GM19455 (cell line): ENCODE results near the gene JADE1.

Source experiments
- ATAC-seq: cut with Tn5 transposase; IDR thresholded peaks from one replicate; pipeline ENCODE4 v1.9.1; 2021; ENCODE audit not compliant: unreplicated experiment

The JADE1 gene

DNA sequence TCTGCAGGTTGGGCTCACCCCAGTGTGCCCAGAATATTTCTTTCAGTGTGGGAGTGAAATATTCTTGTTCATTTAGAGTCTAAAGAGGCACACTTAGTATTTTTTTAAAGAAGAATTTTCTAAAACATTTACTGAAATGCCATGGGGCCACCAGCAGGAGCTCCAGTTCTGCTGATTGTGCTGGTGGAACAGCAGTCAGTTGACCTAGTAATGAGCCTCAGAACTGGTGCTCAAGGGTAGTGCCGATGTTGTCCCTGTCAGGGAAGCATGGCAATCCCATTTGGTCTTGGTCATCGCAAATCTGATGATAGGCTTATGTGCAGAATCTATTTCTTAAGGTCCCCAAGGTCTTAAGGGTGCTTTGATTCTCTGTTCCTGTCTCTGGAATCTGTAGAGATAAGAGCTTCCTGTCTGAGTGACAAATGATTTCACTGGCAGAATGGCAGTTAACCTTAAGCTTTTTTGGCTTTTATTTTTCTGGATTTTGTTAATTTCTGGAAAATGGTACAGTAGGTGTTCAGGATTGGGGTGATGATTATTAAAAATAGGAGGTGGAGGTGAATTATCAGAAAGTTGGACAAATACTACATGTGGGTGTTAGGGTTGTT is 31.3 kb downstream of the JADE1 start:
- ATAC-seq, result no peak

DNA sequence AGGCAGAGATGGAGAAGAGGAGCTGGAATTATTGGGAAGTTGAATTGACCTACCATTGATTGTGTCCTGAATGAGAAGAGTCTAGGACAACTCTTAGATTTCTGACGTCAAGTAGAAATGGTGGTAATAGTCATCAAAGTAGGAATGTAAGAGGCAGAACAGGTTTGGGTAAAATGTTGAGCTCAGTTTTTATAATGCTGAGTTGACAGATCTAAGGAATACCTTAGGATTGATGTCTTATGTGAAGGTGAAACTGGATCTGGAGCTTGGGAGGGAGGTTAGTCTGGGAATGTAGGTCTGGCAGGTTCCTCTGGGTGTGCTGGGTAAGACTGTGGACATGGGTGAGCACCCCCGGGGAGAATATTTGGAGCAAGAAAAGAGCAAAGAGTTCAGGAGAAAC is 31.9 kb downstream of the JADE1 start:
- no peak for ATAC-seq

DNA sequence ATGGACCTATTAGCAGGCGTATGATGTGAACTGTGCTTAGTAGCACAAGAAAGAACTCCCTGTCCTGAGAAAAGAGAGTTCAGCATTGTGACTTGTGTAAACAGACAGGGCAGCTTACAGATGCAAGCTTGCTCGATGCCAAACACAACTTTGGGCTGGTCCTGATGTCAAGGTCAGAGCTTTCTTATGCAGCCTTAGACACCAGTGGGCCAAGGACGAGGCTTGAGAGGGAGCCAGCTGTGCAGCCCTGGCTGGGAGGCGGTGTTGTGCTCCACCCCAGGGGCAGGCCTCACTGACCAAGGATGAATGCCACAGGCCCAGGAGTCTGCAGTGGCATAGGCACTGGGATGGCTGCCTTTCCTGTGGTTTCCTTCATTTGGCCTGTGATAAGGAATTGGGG is 35.4 kb downstream of the JADE1 start:
- no peak for ATAC-seq

DNA sequence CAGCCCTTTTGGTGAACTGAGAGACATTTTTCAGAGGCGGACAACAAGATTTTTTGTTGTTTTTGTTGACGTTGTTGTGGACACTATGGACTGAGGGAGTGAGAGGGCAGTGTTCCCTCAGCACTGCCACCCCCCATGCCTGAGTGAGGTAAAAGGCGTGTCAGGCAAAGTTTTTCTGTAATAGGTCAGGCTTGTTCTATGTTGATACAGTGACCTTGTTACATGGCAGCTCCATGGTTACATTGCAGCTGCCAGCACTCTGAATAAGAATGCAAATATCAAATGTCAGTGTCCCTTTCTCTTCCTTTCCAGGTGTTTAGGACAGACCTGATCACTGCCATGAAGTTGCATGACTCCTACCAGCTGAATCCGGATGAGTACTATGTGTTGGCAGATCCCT is 36.6 kb downstream of the JADE1 start:
- no peak for ATAC-seq

DNA sequence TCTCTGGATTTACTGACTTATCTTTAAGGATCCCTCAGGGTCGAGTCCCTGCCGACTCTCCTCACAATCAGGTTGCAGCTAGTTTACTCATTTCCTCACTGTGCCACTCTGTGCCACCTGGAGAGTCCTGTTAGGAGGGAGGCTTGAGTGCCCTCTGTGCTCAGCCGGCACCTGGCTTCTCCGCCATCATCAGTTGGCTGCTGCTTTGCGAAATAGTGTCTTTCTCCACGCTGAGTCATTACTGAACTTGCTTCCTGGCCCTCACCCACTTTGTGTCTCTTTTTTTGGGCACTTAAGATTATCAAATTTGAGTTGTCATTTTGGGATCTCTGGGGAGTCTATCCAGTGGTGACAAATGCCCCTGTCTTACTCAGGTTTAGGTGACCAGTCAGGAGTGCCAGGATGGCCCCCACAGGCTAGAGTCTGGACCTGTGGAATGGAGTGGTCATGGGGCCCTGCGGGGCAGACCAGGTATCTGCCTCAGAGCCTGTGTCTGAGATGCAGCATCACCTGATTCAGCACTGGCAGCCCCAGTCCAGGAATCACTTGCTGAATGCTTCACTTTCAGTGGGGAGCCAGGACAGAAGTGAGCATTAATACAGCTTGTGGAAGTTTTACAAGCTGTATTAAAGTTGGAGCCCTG is 37.7 kb downstream of the JADE1 start:
- no peak for ATAC-seq

DNA sequence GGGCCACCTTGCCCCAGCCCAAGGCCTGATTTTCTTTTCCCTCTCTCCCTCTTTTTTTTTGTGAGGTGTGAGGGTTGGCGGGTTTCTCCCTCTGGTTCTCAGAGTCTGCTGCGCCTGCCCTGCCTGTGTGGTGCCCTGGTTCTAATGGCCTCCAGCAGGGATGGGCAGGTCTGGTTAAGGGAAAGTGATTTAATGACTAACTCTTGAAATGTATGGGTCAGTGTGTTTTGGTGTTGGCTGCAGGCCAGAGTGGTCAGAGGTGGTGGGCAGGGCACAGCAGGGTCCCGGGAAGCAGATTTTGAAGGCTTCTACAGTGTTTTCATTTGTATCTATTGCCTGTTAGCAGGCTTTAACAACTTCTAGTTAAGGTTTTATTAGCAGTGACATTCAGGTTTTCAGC is 39.0 kb downstream of the JADE1 start:
- no peak for ATAC-seq

DNA sequence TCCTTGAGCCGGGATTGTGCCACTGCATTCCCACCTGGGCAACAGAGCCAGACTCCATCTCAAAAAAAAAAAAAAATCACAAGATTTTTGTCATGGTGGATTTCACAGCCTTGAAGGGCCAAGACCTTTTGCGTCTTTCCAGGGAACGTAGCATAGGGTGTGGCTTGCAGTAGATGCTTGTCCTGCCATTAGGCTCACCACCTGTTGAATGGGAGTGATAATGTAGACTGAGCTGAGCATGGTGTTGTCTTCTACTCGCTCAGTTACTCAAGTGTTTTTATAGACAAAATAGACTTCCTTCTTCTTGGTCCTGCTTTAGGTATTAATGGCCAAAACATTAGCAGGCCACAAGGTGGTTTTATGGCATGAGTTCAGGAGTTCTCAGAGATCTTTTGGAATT is 40.8 kb downstream of the JADE1 start:
- no peak for ATAC-seq

DNA sequence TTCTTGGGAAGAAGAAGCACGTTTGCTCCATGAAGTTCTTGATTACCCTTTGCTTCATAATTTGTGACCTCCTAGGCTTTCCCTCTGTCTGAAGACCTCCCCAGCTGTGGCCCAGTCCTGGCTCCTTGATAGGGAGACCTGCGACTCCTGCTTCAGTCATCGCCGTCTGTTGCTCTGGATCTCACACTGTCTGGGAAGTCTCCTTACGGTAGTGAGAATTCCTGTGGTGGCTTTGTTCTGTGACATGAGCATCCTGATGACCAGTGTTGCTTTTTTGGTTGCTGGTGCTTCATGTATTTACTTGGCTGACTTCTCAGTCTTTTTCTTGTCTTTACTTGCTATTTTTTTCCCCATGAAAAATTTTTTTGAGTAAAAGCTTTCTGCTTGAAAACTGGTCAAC is 44.2 kb downstream of the JADE1 start:
- ATAC-seq, result no peak

DNA sequence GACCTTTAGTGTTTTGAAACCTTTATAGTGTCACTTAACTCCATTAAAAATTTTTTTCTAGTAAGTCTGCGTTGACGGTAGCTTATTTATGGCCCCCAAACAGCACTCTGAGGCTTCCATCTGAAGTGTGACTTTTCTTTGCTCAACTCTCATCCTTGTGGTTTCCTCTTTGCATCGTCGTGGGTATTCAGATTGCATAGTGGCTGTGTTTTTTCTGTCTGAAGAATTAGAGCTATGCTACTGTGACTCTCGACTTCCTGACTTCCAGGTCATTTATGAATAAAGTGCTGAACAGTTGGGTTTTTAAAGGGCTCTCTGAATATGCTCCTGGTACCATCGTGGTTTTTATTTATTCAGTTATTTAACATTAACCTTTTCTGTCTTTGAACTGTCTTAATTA is 44.9 kb downstream of the JADE1 start:
- ATAC-seq, result peak; percentile 67

DNA sequence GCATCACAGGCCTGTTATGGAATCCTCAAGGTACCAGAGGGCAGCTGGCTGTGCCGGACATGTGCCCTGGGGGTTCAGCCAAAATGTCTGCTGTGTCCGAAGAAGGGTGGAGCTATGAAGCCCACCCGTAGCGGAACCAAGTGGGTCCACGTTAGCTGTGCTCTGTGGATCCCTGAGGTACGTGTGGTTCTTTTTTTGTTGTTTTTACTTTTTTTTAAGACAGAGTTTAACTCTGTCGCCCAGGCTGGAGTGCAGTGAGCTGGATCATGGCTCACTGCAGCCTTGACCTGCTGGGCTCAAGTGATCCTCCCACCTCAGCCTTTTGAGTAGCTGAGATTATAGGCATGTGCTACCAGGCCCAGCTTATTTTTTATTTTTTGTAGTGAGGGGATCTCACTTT is 46.1 kb downstream of the JADE1 start:
- ATAC-seq, result no peak

DNA sequence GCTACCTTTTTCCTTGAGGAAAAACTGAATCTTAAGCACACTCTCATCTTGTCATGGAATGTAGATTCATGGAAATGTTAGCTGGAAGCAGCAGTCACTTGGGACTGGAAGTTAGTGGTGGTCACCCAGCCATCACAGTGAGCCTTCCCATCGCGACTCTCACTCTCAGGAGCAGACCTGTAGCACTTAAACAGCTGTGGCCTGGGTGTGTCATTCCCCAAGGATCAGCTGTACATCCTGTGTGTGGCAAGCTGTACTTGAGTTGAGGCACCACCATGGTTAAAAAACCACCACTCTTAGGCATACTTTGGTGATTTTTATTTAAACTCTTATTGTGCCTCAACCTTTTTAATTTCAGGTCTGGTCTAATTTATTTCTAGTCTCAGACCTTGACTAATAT is 46.7 kb downstream of the JADE1 start:
- no peak for ATAC-seq

DNA sequence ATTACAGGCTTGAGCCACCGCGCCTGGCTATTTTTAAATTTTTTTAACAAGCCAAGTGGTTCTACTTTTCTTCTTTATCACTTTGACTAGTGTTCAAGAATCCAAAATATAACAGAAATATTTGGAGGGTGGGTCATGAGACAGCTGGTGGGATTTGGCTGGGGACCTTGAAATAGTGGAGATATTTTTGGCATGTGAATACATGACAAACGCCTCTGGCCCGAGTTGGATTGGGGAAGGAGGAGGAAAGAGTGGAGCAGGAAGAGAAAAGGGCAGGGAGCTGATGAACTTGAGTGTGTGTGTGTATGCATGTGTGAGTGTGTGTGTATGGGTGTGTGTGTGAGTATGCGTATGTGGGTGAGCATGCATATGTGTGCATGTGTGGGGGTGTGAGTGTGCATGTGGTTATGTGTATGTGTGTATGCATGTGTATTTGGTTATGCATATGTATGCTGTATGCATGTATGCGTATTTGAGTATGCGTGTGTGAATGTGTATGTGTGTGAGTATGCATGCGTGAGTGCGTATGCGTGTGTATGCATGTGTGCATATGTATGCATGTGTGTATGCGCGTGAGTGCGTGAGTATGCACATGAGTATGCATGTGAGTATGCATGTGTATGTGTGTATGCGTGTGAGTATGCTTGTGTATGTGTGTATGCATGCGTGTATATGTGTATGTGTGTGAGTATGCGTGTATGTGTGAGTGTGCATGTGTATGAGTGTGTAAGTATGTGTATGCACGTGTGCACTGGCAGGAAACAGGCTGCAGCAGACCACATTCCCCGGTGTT is 49.6 kb downstream of the JADE1 start:
- ATAC-seq, result no peak

DNA sequence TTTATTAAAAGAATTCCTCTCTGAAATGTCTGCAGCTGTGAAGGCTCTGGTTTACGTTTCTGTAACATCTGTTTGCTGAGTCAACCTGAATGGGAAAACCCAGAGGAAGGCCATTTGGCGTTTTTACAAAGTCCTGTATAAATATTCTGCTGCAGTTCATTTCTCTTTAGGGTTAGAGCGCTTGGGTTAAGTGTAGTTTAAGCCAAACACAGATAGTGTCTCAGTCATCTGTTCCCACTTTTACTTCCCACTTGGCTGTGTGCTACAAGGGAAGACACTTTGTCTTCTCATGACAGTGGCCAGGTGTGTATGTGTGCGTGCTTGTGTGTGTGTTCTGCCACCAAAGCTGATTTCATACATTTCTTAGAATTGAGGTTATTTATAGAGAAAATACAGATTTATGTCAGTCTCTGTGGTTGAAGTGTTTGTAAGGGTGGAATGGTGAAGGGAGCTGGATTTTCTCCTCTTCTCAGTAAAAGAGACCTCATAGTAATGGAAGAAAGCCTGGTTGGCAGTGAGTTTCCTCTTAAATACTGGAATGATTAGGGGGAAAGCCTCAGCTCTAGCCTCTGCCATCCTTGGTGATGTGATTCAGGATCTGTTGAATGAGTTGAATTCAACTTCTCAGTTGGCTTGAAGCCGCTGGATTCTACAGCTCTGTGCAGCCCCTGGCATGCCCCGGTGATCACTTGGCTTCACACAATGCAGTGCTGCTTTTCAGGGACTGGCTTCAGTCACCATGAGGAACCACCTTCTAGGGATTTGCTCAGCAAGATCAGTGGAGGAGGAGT is 50.6 kb downstream of the JADE1 start:
- ATAC-seq, result no peak

DNA sequence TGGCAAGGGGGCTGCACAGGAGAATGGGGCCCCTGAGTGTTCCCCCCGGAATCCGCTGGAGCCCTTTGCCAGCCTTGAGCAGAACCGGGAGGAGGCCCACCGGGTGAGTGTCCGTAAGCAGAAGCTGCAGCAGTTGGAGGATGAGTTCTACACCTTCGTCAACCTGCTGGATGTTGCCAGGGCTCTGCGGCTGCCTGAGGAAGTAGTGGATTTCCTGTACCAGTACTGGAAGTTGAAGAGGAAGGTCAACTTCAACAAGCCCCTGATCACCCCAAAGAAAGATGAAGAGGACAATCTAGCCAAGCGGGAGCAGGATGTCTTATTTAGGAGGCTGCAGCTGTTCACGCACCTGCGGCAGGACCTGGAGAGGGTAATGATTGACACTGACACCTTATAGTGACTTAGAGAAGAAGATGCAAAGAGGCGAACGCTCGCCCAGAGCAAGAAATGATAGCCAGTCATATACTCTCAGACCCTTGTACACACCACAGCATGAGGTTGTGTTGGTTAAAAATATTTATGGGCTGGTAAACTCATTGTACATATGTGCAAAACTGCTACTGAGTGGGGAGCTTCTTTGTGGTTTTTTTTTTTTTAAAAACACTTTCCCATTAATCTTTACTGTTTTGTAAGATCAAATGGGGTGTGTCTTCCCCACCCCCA is 52.5 kb downstream of the JADE1 start:
- ATAC-seq, result peak; percentile 3

DNA sequence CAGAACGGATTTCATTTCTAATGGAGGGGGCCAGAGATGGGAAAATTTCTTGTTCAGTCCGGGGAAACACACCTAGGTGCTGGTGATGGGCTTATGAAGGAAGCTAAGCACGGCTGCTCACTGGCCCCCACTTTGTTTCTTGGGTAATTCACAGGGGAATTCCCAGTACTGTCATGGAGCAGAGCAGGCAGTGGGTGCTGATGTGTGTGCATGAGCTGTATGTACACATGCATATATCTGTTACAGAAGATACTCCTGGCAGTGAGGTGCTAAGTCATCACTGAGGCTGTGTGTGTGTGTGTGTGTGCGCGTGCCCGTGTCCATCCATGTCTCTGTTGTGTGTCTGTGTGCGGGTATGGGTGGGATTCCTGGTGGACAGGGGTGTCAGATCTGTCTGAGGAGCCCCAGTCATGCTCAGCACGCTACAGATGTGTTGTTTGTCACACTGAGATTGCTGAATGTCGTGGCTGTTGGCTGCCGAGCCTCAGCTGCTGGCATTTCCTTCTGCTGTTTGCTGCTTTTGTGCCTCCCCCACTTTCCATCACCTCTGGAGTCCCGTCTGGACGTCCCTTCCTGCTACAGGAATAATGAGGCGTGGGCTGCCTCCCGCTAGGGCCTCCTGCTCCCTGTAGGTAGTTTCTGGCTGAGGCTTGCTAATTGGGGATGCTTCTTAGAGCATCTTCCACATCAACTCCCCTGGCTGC is 53.3 kb downstream of the JADE1 start:
- peak; percentile 51 for ATAC-seq

DNA sequence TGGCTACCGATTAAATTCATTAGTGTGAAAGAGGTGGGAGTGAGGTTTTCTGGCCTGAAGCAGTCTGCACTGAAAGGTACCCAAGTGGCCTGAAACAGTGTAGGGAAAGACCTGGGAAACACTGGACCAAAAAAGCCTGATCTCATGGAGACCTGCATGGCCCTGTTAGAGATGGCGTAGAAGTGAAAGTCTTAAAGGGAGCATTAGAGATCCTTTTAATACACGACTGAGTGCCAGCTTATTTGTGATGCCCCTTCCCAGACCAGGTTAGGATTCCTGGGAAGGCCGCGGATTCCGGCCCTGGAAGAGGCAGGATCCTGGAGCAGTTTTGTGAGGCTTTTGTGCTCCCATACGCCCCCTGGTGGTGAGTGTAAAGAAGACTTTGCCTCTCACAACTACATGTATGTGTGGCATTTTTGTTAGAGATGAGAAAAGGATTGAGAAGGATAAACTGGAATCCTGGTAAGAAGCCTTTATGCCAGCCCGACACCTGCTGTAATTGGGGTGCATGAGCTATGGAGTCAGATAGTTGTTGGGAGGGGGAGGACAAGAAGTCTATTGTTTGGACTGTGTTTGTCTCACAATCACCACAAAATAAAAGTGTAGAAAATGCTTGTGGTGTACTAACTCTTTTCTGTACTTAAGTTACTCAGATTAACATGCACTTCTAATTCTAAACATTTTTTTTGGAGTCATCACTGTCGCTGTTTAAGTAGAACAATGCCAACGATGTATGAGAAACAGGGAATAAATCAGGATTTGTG is 54.0 kb downstream of the JADE1 start:
- ATAC-seq, result peak; percentile 32

DNA sequence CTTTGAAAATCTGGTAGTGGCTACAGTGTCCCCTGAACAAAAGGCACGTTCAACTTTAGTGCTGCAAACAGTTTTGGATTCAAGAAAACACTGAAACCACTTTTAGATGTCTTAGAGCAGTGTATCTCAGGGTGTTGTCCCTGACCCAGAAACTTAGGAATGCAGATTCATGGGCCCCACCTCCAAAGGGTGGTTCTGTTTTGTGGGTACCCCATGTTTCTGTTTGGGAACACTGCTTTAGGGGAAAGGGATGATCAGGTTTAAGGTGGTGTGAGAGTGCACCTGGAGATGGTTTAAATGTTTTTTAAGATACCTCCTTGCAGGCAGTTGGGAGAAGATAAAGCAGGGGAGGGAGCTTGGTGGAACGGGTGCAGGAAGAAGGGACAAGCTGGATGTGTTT is 55.6 kb downstream of the JADE1 start:
- no peak for ATAC-seq

DNA sequence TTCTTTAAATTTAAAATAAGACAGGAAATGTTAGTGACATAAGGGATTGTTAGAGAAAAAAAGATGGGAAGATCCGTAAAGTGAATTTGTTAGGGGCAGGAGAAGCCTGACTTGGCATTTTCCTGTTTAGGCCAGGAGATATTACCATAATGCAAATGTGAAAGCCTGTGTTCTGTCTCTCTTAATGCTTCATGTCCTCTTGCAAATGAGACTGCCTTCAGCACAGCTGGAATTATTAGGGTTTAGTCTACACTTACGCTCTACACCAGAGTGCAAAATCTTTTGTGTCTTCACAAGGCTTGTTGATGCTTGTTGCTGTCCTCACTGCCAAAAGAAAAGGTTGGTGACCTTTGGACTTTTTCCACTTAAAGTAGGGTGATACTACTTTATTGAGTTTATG is 56.8 kb downstream of the JADE1 start:
- ATAC-seq, result no peak

DNA sequence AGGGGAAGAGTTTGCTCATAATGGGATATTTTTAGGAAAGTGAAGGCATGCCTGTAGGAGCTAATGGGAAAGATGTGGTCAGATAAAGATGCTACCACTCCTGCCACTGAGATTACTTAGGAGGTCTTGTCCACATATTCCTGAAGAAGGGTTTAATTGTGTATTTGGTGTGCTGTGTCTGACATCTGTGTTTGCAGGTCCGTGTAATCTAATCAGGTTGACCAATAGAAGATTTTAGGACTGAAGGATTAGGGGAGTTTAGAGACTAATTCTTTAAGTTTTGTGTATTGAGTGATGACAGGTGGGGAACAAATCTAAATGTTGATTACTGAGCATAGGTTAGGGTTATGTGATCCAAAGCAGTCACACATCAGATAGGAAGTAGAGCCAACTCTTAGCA is 57.2 kb downstream of the JADE1 start:
- ATAC-seq, result no peak

DNA sequence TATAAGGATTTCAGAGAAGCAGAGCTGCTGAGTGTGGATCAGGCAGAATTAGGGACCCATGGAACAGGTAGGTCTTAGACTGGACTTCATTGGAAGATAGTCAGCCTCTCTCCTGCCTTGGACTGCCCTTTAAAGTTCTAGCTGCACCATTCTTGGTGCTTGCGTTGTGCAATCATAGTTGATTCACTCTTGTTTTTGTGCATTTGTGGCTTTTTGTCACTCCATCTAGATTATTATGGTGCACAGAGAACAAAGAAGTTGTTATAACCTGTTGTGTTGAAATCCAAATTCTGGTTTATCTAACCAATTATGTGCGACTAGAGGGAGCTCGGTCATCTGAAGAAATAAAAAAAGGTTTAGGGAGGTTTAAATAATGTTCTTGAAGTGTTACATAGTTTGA is 59.3 kb downstream of the JADE1 start:
- ATAC-seq, result no peak
